SU-DHL-6 (cell line): ENCODE data around the gene SLC22A4.
A peak's percentile ranks its signal among the peaks of the same experiment; 100 is the strongest.

Experiments
- H2AFZ ChIP-seq: fragments of 200-600 bp; sonication (generic); 2 replicates; pipeline ENCODE4 v1.6.1; 2014; ENCODE audit warnings: low read depth, mild to moderate bottlenecking, moderate library complexity, mixed read lengths, antibody characterized with exemption, low read length; ENCODE audit not compliant: severe bottlenecking
- H3F3A ChIP-seq: fragments of 200-600 bp; shearing (Covaris generic); 2 replicates; pipeline ENCODE4 v1.6.0; 2016; ENCODE audit warnings: antibody characterized with exemption, mild to moderate bottlenecking; ENCODE audit not compliant: insufficient read depth
- H3K27ac ChIP-seq: fragments of 200-600 bp; sonication (generic); 2 replicates; pipeline ENCODE4 v1.5.1; 2016; ENCODE audit warnings: low read depth, mild to moderate bottlenecking, low read length, moderate library complexity, mixed read lengths
- H3K27me3 ChIP-seq: fragments of 200-600 bp; sonication (generic), shearing (Covaris generic); 2 replicates; pipeline ENCODE4 v1.6.0; 2014; ENCODE audit warnings: mild to moderate bottlenecking, low read length
- H3K36me3 ChIP-seq: fragments of 200-600 bp; sonication (generic); 2 replicates; pipeline ENCODE4 v1.6.1; 2014; ENCODE audit warnings: mild to moderate bottlenecking, low read length, mixed read lengths
- H3K4me2 ChIP-seq: fragments of 300-600, 200-600 bp; shearing (Covaris generic), sonication (generic); 2 replicates; pipeline ENCODE4 v1.6.0; 2014; ENCODE audit warnings: low read length, low read depth, mild to moderate bottlenecking; ENCODE audit not compliant: poor library complexity, severe bottlenecking
- H3K4me3 ChIP-seq: fragments of 200-600 bp; sonication (generic); 2 replicates; pipeline ENCODE4 v1.5.1; 2014; ENCODE audit warnings: antibody characterized with exemption, low read length, mild to moderate bottlenecking, mixed read lengths; ENCODE audit not compliant: insufficient read depth, poor library complexity, severe bottlenecking
- H3K79me2 ChIP-seq: fragments of 200-600 bp; sonication (generic); 2 replicates; pipeline ENCODE4 v1.6.1; 2014; ENCODE audit warnings: mild to moderate bottlenecking, low read length, moderate library complexity; ENCODE audit not compliant: insufficient read depth
- H3K9ac ChIP-seq: fragments of 200-600 bp; sonication (generic); 2 replicates; pipeline ENCODE4 v1.7.0; 2014; ENCODE audit warnings: mild to moderate bottlenecking, low read length
- H3K9me2 ChIP-seq: fragments of 200-600 bp; sonication (generic); replicated peaks from 2 replicates; pipeline ENCODE4 v1.6.1; 2014; ENCODE audit warnings: low read length; ENCODE audit not compliant: insufficient read depth
- H3K9me3 ChIP-seq: fragments of 200-600 bp; sonication (generic); 2 replicates; pipeline ENCODE4 v1.6.1; 2014; ENCODE audit warnings: low read length, mixed read lengths; ENCODE audit not compliant: insufficient read depth
- H4K20me1 ChIP-seq: fragments of 200-600 bp; sonication (generic); 2 replicates; pipeline ENCODE4 v1.6.1; 2014; ENCODE audit warnings: low read depth, mild to moderate bottlenecking, antibody characterized with exemption, low read length, moderate library complexity, mixed read lengths
- CTCF ChIP-seq: fragments of 200-600 bp; sonication (generic); IDR thresholded peaks from one replicate; pipeline ENCODE4 v1.5.1; 2017; ENCODE audit warnings: antibody characterized with exemption, mild to moderate bottlenecking, low read length, moderate library complexity; ENCODE audit not compliant: insufficient read depth, poor library complexity, severe bottlenecking
- EZH2phosphoT487 ChIP-seq: fragments of 200-600 bp; sonication (generic), shearing (Covaris generic); conservative IDR thresholded peaks from 2 replicates; pipeline ENCODE4 v1.6.1; 2018; ENCODE audit warnings: mild to moderate bottlenecking, antibody characterized with exemption, low read length, moderate library complexity, mixed read lengths

Gene SLC22A4

GRCh38 chr5:132369474-132370180 lies 75.4 kb downstream of the SLC22A4 start, which contains the start of gene SLC22A5:
Gene SLC22A5 (plus strand): TSS chr5:132369710. CDS start chr5:132369973, 263 bp downstream.
- no peaks in the 10 kb centered on the region for H3K79me2 ChIP-seq

DNA sequence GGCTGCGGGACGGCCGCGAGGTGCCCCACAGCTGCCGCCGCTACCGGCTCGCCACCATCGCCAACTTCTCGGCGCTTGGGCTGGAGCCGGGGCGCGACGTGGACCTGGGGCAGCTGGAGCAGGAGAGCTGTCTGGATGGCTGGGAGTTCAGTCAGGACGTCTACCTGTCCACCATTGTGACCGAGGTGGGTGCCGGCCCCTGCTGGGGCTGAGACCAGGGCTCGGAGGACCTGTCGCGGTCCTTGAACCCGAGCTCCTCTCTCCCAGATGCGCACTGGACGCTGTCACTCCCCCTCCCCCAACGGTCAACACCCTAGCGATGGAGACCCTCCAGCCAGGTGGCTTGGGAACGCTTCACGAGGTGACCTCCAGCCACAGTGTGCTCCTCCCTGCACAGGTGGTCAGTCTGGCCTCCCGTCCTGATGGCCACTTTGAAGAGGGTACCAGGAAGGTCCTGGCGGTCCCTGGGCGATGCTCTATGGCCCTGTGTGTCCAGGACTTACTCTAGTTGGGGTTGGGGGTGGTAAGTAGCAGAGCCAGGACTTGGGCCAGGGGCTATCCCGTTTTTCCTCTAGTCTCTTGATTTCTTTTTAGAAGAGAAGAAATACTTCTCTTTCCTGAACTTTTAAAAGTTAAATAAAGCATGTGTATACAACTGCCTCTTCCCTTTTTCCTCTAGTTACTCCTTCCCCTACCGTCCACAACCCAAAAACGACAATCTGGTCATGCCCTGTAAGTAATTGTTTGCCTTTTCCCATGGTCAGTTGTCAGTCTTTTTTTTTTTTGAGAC lies 76.2 kb downstream of the SLC22A4 start:
- peak overlapping the region; percentile 90 for H2AFZ ChIP-seq
- H3K27me3 ChIP-seq = no peaks in the 10 kb centered on the region
- H3K79me2 ChIP-seq = no peaks in the 10 kb centered on the region
- no peak for TF ChIP-seq EZH2phosphoT487
- TF ChIP-seq CTCF = no peak
- H4K20me1 ChIP-seq = no peaks in the 10 kb centered on the region
- peak overlapping the region; percentile 62 for H3K4me3 ChIP-seq
- peak overlapping the region; percentile 48; the same call in 1 of the 2 replicates for H3K9ac ChIP-seq
- no peaks in the 10 kb centered on the region for H3K9me3 ChIP-seq
- no peaks in the 10 kb centered on the region for H3K36me3 ChIP-seq
- H3K27ac ChIP-seq = no peak overlapping the region
- H3K9me2 ChIP-seq = no peaks in the 10 kb centered on the region
- no peaks in the 10 kb centered on the region for H3F3A ChIP-seq
- H3K4me2 ChIP-seq = peak overlapping the region; percentile 67

More at GRCh38 chr5:132369474-132370180, 75.4 kb downstream of the SLC22A4 start, which contains the start of gene SLC22A5:
- Histone ChIP-seq H3K9ac (peak within 1 kb of the TSS; percentile 48), H3K4me3 (peak within 1 kb of the TSS; percentile 62), H2AFZ (peak within 1 kb of the TSS; percentile 90), H3K27ac (no peak within 1 kb of the TSS), H3K27me3 (no peaks in the 10 kb centered on the region), H3F3A (no peaks in the 10 kb centered on the region), H3K9me2 (no peaks in the 10 kb centered on the region), H3K9me3 (no peaks in the 10 kb centered on the region), H3K36me3 (no peaks in the 10 kb centered on the region), H4K20me1 (no peaks in the 10 kb centered on the region), H3K4me2 (peak within 1 kb of the TSS; percentile 67)
- TF ChIP-seq CTCF = no peak
- TF ChIP-seq EZH2phosphoT487 = no peak

DNA sequence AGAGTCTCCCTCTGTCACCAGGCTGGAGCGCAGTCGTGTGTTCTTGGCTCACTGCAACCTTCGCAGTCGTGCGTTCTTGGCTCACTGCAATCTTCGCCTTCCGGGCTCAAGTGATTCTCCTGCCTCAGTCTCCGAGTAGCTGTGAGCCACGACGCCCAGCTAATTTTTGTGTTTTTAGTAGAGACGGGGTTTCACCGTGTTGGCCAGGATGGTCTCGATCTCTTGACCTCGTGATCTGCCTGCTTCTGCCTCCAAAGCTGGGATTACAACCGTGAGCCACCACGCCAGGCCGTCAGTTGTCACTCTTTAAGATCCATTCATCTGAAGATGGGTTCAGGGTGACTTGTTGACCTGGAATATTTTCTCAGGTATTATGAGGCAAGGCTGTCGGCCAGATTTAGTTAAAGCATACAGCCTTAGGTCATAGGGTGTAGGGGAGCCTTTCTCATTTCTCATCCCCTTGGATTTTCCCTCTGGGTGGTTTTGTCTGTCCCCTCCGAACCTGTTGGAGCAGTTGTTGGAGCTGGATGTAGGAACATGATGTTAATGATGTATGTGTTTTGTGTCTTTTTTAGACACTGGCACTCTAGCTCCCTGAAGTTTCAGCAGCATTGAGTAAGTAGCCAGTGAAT lies 76.9 kb downstream of the SLC22A4 start:
- H3K79me2 ChIP-seq = no peaks in the 10 kb centered on the region
- no peak overlapping the region for H3K4me3 ChIP-seq
- H3K9me3 ChIP-seq = no peaks in the 10 kb centered on the region
- no peaks in the 10 kb centered on the region for H4K20me1 ChIP-seq
- no peaks in the 10 kb centered on the region for H3K9me2 ChIP-seq
- H3K4me2 ChIP-seq = no peak overlapping the region
- TF ChIP-seq EZH2phosphoT487 (no peak), CTCF (no peak)
- H3K9ac ChIP-seq = no peak overlapping the region
- no peaks in the 10 kb centered on the region for H3F3A ChIP-seq
- H3K27ac ChIP-seq = no peak overlapping the region
- H3K27me3 ChIP-seq = no peaks in the 10 kb centered on the region
- no peaks in the 10 kb centered on the region for H3K36me3 ChIP-seq
- H2AFZ ChIP-seq = no peak overlapping the region
